ENCODE measurements around the gene KCTD15. TPM values are rescaled to one million over a fixed set of nuclear protein-coding genes. Genes with fewer than 3 reads are reported as not detected.

KCTD15 gene
- total RNA-seq, 6 donors from 2014 or later: 13.4 to 98.1 (median 30.5) TPM

DNA sequence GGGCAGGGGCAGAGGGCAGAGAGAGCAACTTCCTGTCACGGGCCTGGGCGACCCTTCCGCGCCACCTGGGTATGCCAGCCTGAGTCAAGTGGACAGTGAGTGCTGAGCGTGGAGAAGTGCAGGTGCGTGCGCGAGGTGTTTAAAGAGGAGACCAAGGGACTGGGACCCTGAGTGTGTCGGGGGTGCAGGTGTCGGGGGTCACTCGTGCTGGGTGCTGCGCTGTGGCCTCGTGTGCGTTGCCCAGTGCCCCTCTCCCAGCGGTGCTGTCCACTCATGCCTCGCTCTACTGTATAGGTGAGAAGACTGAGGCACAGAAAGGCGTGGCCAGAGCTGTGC, 18.9 kb upstream of the KCTD15 start:
- no peaks in the 10 kb centered on the region for H3K9me3 ChIP-seq
- WGBS, 2 donors: 49 to 58% methylated on average over 10 to 17 of the region's 17 CpGs
- H3K27ac ChIP-seq: no peak overlapping the region
- TF ChIP-seq POLR2A (IDR thresholded peaks at IDR 0.05) (no peak), EP300 (IDR thresholded peaks at IDR 0.05) (no peak)
- TF ChIP-seq, protein P1, sequence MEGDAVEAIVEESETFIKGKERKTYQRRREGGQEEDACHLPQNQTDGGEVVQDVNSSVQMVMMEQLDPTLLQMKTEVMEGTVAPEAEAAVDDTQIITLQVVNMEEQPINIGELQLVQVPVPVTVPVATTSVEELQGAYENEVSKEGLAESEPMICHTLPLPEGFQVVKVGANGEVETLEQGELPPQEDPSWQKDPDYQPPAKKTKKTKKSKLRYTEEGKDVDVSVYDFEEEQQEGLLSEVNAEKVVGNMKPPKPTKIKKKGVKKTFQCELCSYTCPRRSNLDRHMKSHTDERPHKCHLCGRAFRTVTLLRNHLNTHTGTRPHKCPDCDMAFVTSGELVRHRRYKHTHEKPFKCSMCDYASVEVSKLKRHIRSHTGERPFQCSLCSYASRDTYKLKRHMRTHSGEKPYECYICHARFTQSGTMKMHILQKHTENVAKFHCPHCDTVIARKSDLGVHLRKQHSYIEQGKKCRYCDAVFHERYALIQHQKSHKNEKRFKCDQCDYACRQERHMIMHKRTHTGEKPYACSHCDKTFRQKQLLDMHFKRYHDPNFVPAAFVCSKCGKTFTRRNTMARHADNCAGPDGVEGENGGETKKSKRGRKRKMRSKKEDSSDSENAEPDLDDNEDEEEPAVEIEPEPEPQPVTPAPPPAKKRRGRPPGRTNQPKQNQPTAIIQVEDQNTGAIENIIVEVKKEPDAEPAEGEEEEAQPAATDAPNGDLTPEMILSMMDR (IDR thresholded peaks at IDR 0.05): no peak
- DNase-seq (no peak), ATAC-seq (ENCODE audit: low FRiP score in 2 of 2) (no peak)
- no peak overlapping the region for H3K4me3 ChIP-seq
- no peaks in the 10 kb centered on the region for H3K27me3 ChIP-seq
- no peaks in the 10 kb centered on the region for H3K36me3 ChIP-seq
- peaks cover 3 to 15% (median 7%) of the 10 kb centered on the region in 4 donors for H3K4me1 ChIP-seq

DNA sequence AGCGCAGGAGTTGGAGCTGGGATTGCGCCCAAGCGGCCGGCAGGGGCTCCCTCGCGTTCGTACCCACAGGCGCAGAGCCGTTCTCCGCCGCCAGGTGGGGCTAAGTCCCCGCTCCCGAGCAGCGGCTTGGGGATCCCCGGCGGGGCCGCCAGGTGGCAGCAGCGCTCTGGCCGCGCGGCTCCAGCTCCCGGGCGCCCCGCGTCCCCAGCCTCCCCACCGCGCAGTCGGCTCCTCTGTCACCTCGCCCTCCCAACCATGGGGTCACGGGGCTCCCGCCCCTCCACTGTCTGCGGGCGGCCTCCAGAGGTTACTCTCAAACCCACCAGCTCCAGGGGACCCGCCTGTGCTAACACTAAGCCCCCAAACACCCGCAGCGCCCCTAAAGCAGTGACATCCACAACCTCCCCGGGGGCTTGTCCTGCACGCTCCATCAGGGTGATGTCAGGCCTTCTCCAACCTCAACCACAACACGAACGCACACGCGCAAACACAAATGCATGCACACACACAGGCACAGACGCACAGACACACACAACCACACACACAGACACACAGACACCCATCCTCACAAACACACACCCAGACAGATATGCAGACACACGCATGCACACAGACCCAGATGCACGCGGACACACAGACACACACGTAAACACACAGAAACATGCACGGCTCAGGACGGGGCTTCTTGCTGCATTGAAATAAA, 18.4 kb upstream of the KCTD15 start:
- ATAC-seq (ENCODE audit: low FRiP score in 2 of 2) (peak; percentile 87 to 93), DNase-seq (peak; percentile 82 to 98)
- Histone ChIP-seq H3K9me3 (no peaks in the 10 kb centered on the region), H3K4me3 (peak overlapping the region in 1 of 4 donors; percentile 31), H3K4me1 (peaks cover 3 to 15% (median 7%) of the 10 kb centered on the region in 4 donors), H3K27me3 (no peaks in the 10 kb centered on the region), H3K36me3 (no peaks in the 10 kb centered on the region), H3K27ac (no peak overlapping the region)
- TF ChIP-seq EP300 (IDR thresholded peaks at IDR 0.05): no peak
- TF ChIP-seq, protein P1 (IDR thresholded peaks at IDR 0.05): peak; percentile 100
- no peak for TF ChIP-seq POLR2AphosphoS5 (IDR thresholded peaks at IDR 0.05)
- 18 to 22% methylated on average over 25 to 49 of the region's 49 CpGs for WGBS, 2 donors

DNA sequence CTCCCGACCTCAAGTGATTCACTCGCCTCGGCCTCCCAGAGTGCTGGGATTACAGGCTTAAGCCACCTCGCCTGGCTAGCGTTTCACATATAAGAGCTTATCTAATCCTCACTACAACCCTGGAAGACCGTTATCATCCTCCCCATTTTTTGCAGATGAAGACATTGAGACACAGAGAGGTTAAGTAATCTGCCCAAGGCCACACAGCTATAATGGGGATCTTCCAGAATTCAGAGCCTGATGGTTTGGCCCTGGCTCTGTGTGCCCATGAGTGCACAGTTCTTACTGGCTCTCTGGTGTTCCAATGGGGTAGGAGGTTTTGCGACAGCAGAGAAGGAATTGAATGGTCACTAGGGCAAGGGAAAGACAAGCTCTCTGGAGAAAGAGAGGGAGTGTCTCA, 16.8 kb upstream of the KCTD15 start:
- H3K4me3 ChIP-seq: no peak overlapping the region

DNA sequence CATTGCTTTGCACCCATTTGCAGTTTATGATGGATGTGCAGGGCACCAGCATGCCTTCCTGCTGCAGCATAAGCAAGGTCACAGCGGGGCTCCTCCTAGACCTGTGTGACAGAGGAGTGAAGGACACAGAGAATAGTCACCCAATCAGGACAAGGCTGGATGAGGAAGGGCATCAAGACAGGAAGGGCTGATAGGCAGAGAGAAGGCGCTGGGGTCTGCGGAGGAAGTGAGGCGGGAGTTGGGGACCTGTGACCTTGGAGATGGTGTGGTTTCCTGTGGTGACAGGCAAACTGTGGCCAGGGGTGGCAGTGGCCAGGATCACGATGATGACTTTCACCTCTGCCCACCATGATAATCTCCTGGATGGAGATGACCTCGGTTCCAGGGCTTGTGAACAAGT, 16.4 kb upstream of the KCTD15 start:
- Histone ChIP-seq H3K27ac (no peak overlapping the region), H3K4me1 (peaks cover 3 to 15% (median 7%) of the 10 kb centered on the region in 4 donors), H3K27me3 (no peaks in the 10 kb centered on the region), H3K9me3 (no peaks in the 10 kb centered on the region), H3K36me3 (no peaks in the 10 kb centered on the region), H3K4me3 (no peak overlapping the region)
- 41 to 51% methylated on average over 6 of the region's 6 CpGs for WGBS, 2 donors
- no peak for ATAC-seq (ENCODE audit: low FRiP score in 2 of 2)
- DNase-seq: no peak
- TF ChIP-seq, protein P1 (IDR thresholded peaks at IDR 0.05): no peak
- TF ChIP-seq POLR2A (IDR thresholded peaks at IDR 0.05) (no peak), POLR2AphosphoS5 (IDR thresholded peaks at IDR 0.05) (no peak), EP300 (IDR thresholded peaks at IDR 0.05) (no peak)

More for the DNA sequence above, 16.8 kb upstream of the KCTD15 start:
- Histone ChIP-seq H3K36me3 (no peaks in the 10 kb centered on the region), H3K4me1 (peaks cover 3 to 15% (median 7%) of the 10 kb centered on the region in 4 donors), H3K27me3 (no peaks in the 10 kb centered on the region), H3K9me3 (no peaks in the 10 kb centered on the region), H3K27ac (no peak overlapping the region)
- ATAC-seq (ENCODE audit: low FRiP score in 2 of 2) (no peak), DNase-seq (no peak)
- TF ChIP-seq EP300 (IDR thresholded peaks at IDR 0.05) (no peak), POLR2AphosphoS5 (IDR thresholded peaks at IDR 0.05) (no peak), POLR2A (IDR thresholded peaks at IDR 0.05) (no peak)
- TF ChIP-seq, protein P1 (IDR thresholded peaks at IDR 0.05): no peak
- WGBS, 2 donors: 86 to 95% methylated on average over 7 of the region's 7 CpGs

DNA sequence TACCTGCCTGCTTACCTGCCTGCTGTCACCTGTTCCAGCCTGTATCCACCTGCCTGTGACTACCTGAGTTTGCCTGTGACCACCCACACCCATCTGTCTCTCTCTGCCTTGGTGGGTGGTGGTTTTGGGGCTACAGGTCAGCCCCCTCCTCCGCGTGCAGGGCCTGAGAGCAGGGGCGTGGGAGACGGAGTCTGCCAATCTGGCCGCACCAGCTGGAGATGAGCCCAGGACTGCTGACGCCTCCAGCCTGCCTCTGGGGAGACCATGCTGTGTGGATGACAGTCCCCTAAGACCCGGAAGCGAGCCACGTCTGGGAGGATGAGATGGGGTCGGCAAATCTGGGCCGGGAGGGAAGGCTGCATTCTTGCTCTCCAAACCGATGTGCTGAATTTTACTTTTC, 15.9 kb upstream of the KCTD15 start:
- TF ChIP-seq, protein P1 (IDR thresholded peaks at IDR 0.05): no peak
- TF ChIP-seq POLR2AphosphoS5 (IDR thresholded peaks at IDR 0.05) (no peak), EP300 (IDR thresholded peaks at IDR 0.05) (no peak), POLR2A (IDR thresholded peaks at IDR 0.05) (no peak)
- DNase-seq (no peak), ATAC-seq (ENCODE audit: low FRiP score in 2 of 2) (no peak)
- WGBS, 2 donors: 50 to 57% methylated on average over 10 to 12 of the region's 12 CpGs
- Histone ChIP-seq H3K27me3 (no peaks in the 10 kb centered on the region), H3K4me3 (no peak overlapping the region), H3K9me3 (no peaks in the 10 kb centered on the region), H3K36me3 (no peaks in the 10 kb centered on the region), H3K4me1 (peaks cover 3 to 15% (median 7%) of the 10 kb centered on the region in 4 donors), H3K27ac (no peak overlapping the region)

Data from upper lobe of left lung (tissue), 6 donors.